OCI-LY3 (cell line): ENCODE measurements around the gene SDC4.

Experiments used
- CTCF ChIP-seq: fragments of 200-600, 300-600 bp; sonication (generic); IDR thresholded peaks from 2 replicates; pipeline ENCODE4 v1.5.1; 2014; ENCODE audit warnings: antibody characterized with exemption, low read length, low read depth
- EZH2phosphoT487 ChIP-seq: fragments of 200-600 bp; shearing (Covaris generic); IDR thresholded peaks from 2 replicates; pipeline ENCODE4 v1.6.1; 2018; ENCODE audit warnings: antibody characterized with exemption, mixed run types, low read depth

GRCh38 chr20:45344168-45344860, 3.9 kb downstream of the SDC4 start:
- no peak for TF ChIP-seq CTCF
- no peak for TF ChIP-seq EZH2phosphoT487
